Activated CD4-positive, alpha-beta T cell treated with anti-CD3 and anti-CD28 coated beads, Interleukin-2, amount 10 ng/mL, durations not matched to agents 24 days and 14 days (primary cell): Measurements from ENCODE around the gene SPOPL. TPM values are rescaled to one million over a fixed set of nuclear protein-coding genes. Genes with fewer than 3 reads are reported as not detected.
"Not testable (repeated sequence)": the region's sequence is repeated elsewhere in the genome, so short reads cannot be mapped to it uniquely, and the experiment has no call there.

Experiments
- DNase-seq: peaks from one replicate; pipeline ENCODE4 v3.0.0; 2022
- H3K27ac Mint-ChIP-seq: one replicate; pipeline ENCODE4 v1.8.0; 2022; ENCODE audit warnings: mild to moderate bottlenecking, mixed read lengths
- H3K27me3 Mint-ChIP-seq: one replicate; pipeline ENCODE4 v1.8.0; 2022; ENCODE audit warnings: mixed read lengths
- H3K36me3 Mint-ChIP-seq: one replicate; pipeline ENCODE4 v1.8.0; 2022; ENCODE audit warnings: low read depth, mild to moderate bottlenecking, mixed read lengths
- H3K4me1 Mint-ChIP-seq: one replicate; pipeline ENCODE4 v1.8.0; 2021; ENCODE audit warnings: mixed read lengths
- H3K4me3 Mint-ChIP-seq: one replicate; pipeline ENCODE4 v1.8.0; 2022; ENCODE audit warnings: mild to moderate bottlenecking, moderate library complexity, mixed read lengths
- H3K9me3 Mint-ChIP-seq: one replicate; pipeline ENCODE4 v1.8.0; 2021; ENCODE audit warnings: mixed read lengths
- intact Hi-C: fragments of 100-400 bp; cut with micrococcal nuclease; formaldehyde crosslinking; loops from one replicate; pipeline ENCODE4 v1.15.1; 2023
- total RNA-seq: library from RNA; stranded (reverse); gene quantifications from 2 replicates; pipeline ENCODE4 v1.2.3, GENCODE V29; 2022

Gene SPOPL
- total RNA-seq, 1 donor from 2014 or later = 20.7 TPM

DNA sequence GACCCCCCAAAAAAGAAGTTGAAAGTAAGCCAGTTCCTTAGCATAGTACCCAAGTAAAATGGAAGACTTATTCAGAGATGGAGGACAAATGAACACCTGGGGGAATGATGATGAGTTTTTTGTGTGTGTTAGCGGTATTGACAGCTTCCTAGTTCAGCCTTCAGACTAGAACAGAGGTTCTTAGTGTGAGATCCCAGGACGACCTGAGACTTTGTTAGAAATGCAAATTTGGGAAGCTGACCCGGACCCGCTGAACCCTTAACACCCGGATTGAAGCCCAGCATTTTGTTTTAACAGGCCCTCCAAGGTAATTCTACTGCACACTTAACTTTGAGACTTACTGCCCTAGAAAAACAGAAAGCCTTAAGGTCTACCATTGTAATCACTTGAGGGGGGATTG is 20.3 kb downstream of the SPOPL start:
- H3K4me1 Mint-ChIP-seq = peaks cover 12% of the 10 kb centered on the region
- peaks cover 28% of the 10 kb centered on the region for H3K36me3 Mint-ChIP-seq
- peaks cover 10% of the 10 kb centered on the region for H3K9me3 Mint-ChIP-seq
- DNase-seq = no peak
- no peak overlapping the region for H3K27ac Mint-ChIP-seq
- H3K27me3 Mint-ChIP-seq = no peaks in the 10 kb centered on the region
- intact Hi-C loops = no loop called here
- no peak overlapping the region for H3K4me3 Mint-ChIP-seq

DNA sequence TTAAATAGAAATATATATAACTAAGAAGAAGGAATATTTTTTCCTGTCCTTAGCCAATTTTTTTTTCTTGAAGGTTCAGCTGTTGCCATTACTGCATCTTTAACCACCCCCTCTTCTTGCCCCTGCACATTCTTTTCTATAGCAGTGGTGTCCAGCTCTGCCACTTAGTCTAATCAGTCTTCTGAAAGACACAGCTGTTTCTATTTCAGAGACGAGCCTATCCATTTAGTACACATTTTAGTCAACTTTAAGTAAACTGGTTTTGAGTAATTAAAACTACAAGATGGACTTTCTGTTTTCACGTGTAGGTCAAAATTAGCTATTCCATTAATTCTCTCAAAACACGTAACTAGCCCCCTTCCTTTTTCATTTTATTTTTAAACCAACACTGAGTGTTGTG is 21.0 kb downstream of the SPOPL start:
- DNase-seq = no peak
- Mint-ChIP-seq H3K4me1 (peaks cover 12% of the 10 kb centered on the region), H3K27me3 (no peaks in the 10 kb centered on the region), H3K27ac (no peak overlapping the region), H3K36me3 (peaks cover 28% of the 10 kb centered on the region), H3K4me3 (no peak overlapping the region), H3K9me3 (peaks cover 10% of the 10 kb centered on the region)
- intact Hi-C loops = no loop called here

DNA sequence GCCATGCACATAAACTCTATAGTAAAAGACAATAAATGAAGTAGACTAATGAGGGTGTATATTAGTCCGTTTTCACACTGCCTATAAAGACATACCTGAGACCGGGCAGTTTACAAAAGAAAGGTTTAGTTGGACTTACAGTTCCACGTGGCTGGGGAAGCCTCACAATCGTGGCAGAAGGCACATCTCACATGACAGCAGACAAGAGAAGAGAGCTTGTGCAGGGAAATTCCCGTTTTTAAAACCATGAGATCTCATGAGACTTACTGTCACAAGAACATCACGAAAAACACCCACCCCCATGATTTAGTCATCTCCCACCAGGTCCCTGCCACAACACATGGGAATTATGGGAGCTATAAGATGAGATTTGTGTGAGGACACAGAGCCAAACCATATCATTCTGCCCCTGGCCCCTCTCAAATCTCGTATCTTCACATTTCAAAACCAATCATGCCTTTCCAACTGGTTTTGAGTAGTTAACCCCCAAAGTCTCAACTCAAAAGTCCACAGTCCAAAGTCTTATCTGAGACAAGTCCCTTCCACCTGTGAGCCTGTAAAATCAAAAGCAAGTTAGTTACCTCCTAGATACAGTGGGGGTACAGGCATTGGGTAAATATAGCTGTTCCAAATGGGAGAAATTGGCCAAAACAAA is 21.6 kb downstream of the SPOPL start:
- intact Hi-C loops, DNase-seq, H3K4me3 Mint-ChIP-seq, H3K27me3 Mint-ChIP-seq, H3K9me3 Mint-ChIP-seq: not testable (repeated sequence)
- Mint-ChIP-seq H3K4me1 (peaks cover 12% of the 10 kb centered on the region), H3K27ac (peak overlapping the region; percentile 2), H3K36me3 (peaks cover 28% of the 10 kb centered on the region)

DNA sequence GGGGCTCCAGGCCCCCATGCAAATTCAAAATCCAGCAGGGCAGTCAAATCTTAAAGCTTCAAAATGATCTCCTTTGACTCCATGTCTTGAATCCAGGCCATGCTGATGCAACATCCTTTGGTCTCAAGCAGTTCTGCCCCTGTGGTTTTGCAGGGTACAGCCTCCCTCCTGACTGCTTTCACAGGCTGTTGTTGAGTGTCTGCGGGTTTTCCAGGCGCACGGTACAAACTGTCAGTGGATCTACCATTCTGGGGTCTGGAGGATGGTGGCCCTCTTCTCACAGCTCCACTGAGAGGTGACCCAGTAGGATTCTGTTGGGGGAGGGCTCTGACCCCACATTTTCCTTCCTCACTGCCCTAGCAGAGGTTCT is 22.1 kb downstream of the SPOPL start:
- H3K9me3 Mint-ChIP-seq, H3K4me3 Mint-ChIP-seq, H3K27me3 Mint-ChIP-seq, intact Hi-C loops, DNase-seq: not testable (repeated sequence)
- Mint-ChIP-seq H3K27ac (peak overlapping the region; percentile 48), H3K36me3 (peaks cover 28% of the 10 kb centered on the region), H3K4me1 (peaks cover 12% of the 10 kb centered on the region)

DNA sequence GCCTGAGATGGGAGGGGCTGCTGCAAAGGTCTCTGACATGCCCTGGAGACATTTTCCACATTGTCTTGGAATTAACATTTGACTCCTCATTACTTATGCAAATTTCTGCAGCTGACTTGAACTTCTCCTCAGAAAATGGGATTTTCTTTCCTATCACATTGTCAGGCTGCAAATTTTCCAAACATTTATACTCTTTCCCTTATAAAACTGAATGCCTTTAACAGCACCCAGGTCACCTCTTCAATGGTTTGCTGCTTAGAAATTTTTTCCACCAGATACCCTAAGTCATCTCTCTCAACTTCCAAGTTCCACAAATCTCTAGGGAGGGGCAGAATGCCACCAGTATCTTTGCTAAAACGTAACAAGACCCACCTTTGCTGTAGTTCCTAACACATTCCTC is 22.8 kb downstream of the SPOPL start:
- DNase-seq, H3K27ac Mint-ChIP-seq, H3K4me3 Mint-ChIP-seq, H3K9me3 Mint-ChIP-seq, intact Hi-C loops, H3K27me3 Mint-ChIP-seq: not testable (repeated sequence)
- Mint-ChIP-seq H3K36me3 (peaks cover 28% of the 10 kb centered on the region), H3K4me1 (peaks cover 12% of the 10 kb centered on the region)

DNA sequence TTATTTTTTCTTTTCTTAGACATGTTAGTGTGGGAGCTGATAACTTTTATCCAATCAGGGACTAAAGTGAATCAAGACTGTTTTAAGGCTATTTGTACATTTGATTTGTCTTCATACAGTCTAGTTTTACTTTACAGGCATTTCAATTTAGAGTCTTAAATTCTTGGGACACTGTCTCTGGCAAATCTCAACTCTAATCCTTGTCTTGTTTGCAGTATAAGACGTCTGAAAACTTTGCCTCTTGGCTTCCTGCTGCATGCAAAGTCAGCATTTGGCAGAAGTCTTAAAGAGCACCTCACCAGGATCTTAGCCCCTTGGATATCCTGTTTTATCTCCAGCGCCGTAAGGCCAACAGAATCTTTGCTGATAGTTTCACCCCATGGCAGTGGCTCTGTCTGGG is 30.3 kb downstream of the SPOPL start:
- Mint-ChIP-seq H3K27me3 (no peaks in the 10 kb centered on the region), H3K9me3 (peaks cover 3% of the 10 kb centered on the region), H3K4me1 (peaks cover 3% of the 10 kb centered on the region), H3K27ac (no peak overlapping the region), H3K36me3 (peaks cover 9% of the 10 kb centered on the region), H3K4me3 (no peak overlapping the region)
- no peak for DNase-seq
- intact Hi-C loops = no loop called here

DNA sequence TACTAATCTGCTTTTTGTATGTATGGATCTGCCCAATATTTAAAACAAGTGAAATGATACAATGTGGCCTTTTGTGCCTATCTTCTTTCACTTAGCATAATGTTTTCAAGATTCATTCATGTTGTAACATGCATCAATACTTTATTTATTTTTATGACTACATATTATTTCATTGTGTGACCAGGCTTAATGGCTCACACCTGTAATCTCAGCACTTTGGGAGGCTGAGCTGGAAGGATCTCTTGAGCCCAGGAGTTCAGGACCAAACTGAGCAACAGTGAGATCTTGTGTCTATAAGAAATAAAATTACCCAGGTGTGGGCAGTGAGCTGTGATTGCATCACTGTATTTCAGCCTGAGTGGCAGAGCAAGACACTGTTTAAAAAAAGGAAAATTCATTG is 33.2 kb downstream of the SPOPL start:
- peaks cover 22% of the 10 kb centered on the region for H3K36me3 Mint-ChIP-seq
- H3K27ac Mint-ChIP-seq = no peak overlapping the region
- no peaks in the 10 kb centered on the region for H3K27me3 Mint-ChIP-seq
- no peak for DNase-seq
- H3K9me3 Mint-ChIP-seq = peaks cover 11% of the 10 kb centered on the region
- H3K4me3 Mint-ChIP-seq = no peak overlapping the region
- intact Hi-C loops = no loop called here
- H3K4me1 Mint-ChIP-seq = peaks cover 7% of the 10 kb centered on the region

DNA sequence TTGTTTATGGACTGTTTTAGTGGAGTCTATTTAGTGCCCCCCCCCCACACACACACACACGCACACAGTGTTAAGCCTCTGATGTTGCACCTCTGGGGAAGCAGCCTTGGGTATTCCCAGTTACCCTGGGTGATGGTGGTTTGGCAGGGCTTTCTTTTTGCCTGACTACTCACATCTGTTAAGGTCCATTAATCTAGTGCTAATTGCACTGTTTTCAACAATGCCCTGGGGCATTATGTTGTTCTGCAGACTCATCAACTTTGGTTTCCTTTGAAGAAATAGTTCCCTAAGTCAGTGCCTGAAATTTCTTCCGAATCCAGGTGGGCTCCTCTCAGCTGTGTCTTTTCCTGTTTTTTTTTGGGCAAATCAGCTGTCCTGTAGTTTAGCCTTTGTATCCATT is 34.7 kb downstream of the SPOPL start:
- Mint-ChIP-seq H3K4me3 (no peak overlapping the region), H3K4me1 (peaks cover 7% of the 10 kb centered on the region), H3K9me3 (peaks cover 13% of the 10 kb centered on the region), H3K27ac (no peak overlapping the region), H3K27me3 (no peaks in the 10 kb centered on the region), H3K36me3 (peaks cover 23% of the 10 kb centered on the region)
- DNase-seq = no peak
- intact Hi-C loops = no loop called here

DNA sequence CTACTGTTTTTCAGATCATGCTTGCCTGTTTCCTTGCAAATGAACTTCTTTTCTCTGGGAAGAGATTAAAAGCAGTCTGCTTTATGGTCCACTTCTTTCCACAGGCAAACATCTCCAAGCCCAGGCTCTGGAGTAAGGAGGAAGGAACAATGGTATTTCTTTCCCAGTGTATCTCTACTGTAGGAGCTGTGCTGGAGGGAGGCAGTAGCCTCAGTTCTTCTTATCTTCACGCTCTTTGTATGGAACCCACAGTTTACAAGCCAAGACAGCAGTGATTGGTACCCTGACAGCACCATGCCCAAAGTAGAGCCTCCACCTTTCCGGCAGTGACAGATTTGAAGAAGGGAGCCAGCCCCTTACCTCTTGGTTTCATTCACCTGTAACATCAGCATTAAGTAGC is 35.2 kb downstream of the SPOPL start:
- Mint-ChIP-seq H3K4me3 (no peak overlapping the region), H3K4me1 (peaks cover 7% of the 10 kb centered on the region), H3K9me3 (peaks cover 17% of the 10 kb centered on the region), H3K36me3 (peaks cover 26% of the 10 kb centered on the region), H3K27me3 (no peaks in the 10 kb centered on the region), H3K27ac (no peak overlapping the region)
- intact Hi-C loops = no loop called here
- DNase-seq = no peak

DNA sequence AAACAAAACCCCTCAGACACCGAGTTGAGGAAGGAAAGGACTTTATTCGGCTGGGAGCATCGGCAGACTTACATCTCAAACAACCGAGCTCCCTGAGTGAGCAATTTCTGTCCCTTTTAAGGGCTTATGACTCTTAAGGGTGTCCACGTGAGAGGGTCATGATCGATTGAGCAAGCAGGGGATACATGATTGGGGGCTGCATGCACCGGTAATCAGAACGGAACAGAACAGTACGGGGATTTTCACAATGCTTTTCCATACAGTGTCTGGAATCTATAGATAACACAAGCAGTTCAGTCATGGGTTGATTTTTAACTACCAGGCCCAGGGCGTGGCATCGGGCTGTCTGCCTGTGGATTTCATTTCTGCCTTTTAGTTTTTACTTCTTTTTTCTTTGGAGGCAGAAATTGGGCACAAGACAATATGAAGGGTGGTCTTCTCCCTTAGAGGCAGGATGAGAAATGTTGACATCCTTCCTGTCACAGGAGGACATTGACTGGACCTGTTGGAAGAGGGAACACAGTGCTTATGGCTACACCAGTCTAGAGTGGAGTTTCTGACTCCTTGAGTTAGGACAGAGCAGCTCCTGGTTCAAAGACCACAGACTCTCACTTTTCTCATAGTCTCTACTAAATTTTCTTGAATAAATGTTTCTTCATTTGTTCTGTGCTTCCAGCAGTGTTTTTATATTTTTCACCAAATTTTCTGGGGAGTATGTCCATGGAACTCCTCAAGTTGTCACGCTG is 35.8 kb downstream of the SPOPL start:
- intact Hi-C loops = no loop called here
- Mint-ChIP-seq H3K9me3 (peaks cover 19% of the 10 kb centered on the region), H3K36me3 (peaks cover 29% of the 10 kb centered on the region)

DNA sequence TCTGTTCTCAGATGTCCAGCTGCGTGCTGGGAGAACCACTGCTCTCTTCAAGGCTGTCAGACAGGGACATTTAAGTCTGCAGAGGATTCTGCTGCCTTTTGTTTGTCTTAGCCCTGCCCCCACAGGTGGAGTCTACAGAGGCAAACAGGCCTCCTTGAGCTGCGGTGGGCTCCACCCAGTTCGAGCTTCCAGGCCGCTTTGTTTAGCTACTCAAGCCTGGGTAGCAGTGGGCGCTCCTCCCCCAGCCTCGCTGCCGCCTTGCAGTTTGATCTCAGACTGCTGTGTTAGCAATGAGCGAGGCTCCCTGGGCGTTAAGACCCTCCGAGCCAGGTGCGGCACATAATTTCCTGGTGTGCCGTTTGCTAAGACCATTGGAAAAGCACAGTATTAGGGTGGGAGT is 42.6 kb downstream of the SPOPL start:
- H3K4me3 Mint-ChIP-seq, H3K9me3 Mint-ChIP-seq, intact Hi-C loops, H3K27ac Mint-ChIP-seq, H3K27me3 Mint-ChIP-seq, DNase-seq, H3K4me1 Mint-ChIP-seq: not testable (repeated sequence)
- H3K36me3 Mint-ChIP-seq = peaks cover 11% of the 10 kb centered on the region

More for the DNA sequence above, 35.8 kb downstream of the SPOPL start:
- H3K4me1 Mint-ChIP-seq = peaks cover 7% of the 10 kb centered on the region
- H3K27me3 Mint-ChIP-seq = no peaks in the 10 kb centered on the region
- DNase-seq = no peak
- H3K27ac Mint-ChIP-seq = no peak overlapping the region
- no peak overlapping the region for H3K4me3 Mint-ChIP-seq

DNA sequence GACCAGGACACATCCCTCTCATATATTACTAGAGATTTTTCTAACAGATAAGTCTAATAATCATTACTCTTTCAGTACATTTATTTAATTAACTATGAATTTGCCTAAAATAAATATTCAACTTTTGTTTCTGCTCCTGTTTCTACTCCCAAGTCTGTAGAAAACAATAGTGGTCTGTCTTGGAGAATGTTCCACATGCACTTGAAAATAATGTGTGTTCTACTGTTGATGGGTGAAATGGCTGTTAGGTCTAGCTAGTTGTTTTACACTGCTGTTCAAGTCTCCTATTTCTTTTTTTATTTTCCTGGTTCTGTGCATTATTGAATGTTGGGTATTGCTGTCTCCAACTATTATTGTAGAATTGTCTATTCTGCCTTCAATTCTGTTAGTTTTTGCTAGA is 47.2 kb downstream of the SPOPL start:
- Mint-ChIP-seq H3K36me3 (peaks cover 10% of the 10 kb centered on the region), H3K4me3 (no peak overlapping the region), H3K4me1 (peaks cover 4% of the 10 kb centered on the region), H3K27me3 (no peaks in the 10 kb centered on the region), H3K27ac (no peak overlapping the region), H3K9me3 (no peaks in the 10 kb centered on the region)
- intact Hi-C loops = no loop called here
- DNase-seq = no peak

DNA sequence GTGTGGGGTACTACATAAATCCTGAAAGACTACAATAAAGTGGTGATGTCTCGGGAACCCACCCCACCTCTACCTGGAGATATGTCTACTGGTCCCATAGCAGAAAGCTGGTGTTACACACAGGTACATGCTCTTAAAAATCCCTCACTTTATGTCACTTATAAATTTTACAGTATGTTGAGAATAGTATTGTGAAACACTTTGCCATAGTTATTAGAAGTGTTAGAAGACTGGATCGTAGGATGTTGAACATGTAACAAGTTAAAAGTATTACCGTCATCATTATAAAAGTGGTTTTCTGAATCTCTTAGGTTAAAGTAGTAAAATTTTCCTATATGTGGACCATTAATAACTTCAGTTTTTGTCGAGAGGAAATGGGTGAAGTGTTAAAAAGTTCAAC is 48.6 kb downstream of the SPOPL start:
- H3K27ac Mint-ChIP-seq = no peak overlapping the region
- intact Hi-C loops = no loop called here
- no peak for DNase-seq
- peaks cover 15% of the 10 kb centered on the region for H3K36me3 Mint-ChIP-seq
- peaks cover 2% of the 10 kb centered on the region for H3K4me1 Mint-ChIP-seq
- H3K27me3 Mint-ChIP-seq = no peaks in the 10 kb centered on the region
- no peaks in the 10 kb centered on the region for H3K9me3 Mint-ChIP-seq
- no peak overlapping the region for H3K4me3 Mint-ChIP-seq

DNA sequence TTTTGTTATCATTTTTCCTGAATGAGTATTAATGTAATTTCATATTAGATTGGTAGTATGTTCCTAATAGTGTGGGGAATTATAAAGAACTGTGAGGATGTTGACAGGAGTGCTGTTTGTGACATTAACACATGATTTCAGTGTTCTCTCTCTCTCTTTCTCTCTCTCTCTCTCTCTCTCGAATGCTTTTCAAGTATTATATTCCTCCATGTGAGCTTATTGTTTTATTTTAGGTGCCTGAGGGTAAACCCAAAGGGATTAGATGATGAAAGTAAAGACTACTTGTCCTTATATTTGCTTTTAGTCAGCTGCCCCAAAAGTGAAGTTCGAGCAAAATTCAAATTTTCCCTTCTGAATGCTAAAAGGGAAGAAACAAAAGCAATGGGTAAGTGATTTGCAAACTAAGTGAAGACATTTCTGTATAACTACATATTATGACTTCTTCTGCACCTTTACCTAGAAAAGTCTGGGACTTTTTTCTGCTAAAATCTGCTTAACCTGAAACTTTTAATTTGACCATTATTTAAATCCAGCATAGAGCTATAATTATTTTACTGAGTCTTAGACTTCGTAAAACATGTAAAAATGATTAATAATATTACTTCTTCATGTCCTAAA is 49.2 kb downstream of the SPOPL start:
- intact Hi-C loops = no loop called here
- H3K4me1 Mint-ChIP-seq = peaks cover 2% of the 10 kb centered on the region
- H3K27me3 Mint-ChIP-seq = no peaks in the 10 kb centered on the region
- DNase-seq = no peak
- H3K9me3 Mint-ChIP-seq = no peaks in the 10 kb centered on the region
- no peak overlapping the region for H3K4me3 Mint-ChIP-seq
- H3K36me3 Mint-ChIP-seq = peaks cover 18% of the 10 kb centered on the region
- H3K27ac Mint-ChIP-seq = no peak overlapping the region
